ENCODE results near the gene ST3GAL4. TPM values are rescaled to one million over a fixed set of nuclear protein-coding genes. Genes with fewer than 3 reads are reported as not detected.

Gene ST3GAL4
- polyA plus RNA-seq, 1 donor, result 15.3 TPM

DNA sequence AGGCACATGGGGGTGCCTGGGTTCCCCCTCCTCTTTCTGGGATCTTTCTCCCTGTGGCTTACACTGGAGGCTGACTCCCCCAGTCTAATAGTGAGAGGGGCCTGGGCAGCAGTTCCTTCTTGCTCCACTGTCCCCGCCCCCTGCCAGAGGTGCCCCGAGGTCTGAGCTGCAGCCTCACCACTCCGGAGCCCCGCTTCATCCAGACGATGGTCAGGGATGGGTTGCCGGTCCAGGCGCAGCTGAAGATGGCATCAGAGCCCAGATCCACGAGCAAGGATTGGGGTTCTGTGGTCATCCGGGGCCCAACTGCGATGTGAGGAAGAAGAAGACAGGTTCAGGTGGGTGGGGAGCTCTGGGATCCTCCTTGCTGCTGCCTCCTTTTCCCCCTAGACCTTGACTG, 91.1 kb downstream of the ST3GAL4 start:
- DNase-seq, result no peak

GRCh38 chr11:126450198-126450597, 94.7 kb downstream of the ST3GAL4 start:
- no peak for DNase-seq

DNA sequence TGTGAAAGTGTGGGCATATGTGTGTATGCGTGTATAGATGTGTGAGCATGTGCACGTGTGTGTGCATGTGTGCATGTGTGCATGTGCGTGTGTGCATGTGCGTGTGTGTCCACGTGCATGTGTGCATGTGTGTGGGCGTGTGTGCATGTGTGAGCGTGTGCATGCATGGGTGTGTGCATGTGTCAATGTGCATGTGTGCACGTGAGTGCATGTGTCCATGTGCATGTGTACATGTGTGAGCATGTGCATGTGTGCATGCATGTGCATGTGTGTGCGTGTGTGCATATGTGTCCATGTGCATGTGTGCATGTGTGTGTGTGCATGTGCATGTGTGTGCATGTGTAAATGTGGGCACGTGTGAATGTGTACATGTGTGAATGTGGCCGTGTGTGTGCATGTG, 95.3 kb downstream of the ST3GAL4 start:
- no peak for DNase-seq

DNA sequence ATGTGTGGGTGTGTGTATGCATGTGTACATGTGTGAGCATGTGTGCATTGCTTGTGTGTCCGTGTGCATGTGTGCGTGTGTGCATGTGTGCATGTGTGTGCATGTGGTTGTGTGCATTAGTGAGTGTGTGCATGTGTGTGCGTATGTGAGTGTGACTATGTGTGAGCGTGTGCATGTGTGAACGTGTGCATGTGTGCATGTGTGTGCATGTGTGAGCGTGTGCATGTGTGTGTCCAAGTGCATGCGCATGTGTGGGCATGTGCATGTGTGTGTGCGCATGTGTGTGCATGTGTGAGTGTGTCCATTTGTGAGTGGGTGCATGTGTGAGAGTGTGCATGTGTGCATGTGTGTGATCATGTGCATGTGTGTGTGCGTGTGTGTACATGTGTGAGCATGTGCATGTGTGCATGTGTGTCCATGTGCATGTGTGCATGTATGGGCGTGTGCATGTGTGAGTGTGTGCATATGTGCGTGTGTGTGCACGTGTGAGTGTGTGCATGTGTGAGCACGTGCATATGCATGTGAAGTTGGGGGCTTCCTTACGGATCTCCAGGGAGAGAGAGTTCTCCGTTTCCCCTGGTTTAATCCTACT, 95.8 kb downstream of the ST3GAL4 start:
- no peak for DNase-seq

DNA sequence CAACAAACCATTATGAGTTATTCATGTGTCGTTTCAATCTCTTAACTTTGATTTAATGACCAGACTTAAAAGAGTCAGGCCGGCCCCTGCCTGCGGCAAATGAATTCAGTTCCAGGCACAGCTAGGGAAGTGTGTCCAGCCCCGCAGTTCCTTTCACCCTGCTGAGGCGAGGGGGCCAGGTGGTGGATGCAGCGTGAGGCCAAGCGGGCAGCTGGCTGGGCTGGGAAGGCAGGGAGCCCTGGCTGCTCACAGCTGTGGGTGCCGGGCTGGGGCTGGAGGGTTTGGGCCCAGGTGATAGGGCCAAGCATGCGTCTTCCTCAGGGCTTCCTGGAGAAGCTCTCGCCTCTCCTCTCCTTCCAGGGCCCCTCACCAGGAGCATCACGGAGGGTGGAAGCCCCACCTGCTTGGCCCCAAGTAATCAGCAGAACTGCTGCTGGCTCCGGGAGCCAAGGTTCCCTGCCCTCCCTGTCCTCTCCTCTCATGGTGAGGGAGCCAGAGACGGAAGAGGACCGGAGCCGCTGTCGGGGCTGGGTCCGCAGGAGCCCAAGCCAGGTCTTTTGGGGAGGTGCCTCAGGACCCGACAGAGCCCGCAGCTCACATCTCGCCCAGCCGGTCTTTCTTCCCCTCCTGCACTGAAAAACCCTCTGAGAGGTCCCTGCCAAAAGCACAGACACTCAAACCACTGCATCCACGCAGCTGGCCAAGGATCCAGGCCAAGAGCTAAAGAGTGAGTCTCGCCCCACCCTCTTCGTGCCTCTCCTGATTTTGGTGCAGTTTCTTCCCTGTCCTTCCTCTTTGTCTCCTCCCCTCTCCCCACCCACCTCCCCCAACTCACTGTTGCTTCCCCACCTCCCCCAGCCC, 97.0 kb downstream of the ST3GAL4 start:
- no peak for DNase-seq

DNA sequence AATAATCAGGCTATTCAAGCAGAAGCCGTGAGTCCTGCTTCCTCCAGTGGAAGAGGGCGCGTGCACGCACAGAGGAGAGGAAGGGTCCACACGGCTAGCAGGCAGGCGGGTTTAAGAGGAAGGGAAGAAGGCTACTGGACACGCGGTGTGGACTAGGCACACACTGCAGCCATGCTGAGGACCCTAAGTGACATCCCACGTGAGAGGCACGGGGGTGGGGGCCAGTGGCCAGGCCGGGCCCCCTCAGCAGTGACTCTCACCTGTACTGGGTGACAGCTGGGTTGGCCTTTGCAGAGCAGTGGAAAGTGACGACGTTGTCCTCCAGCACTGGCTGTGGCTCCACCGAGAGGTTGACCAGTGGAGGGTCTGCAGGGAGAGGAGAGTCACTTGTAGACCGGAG, 100.6 kb downstream of the ST3GAL4 start:
- DNase-seq, result no peak

DNA sequence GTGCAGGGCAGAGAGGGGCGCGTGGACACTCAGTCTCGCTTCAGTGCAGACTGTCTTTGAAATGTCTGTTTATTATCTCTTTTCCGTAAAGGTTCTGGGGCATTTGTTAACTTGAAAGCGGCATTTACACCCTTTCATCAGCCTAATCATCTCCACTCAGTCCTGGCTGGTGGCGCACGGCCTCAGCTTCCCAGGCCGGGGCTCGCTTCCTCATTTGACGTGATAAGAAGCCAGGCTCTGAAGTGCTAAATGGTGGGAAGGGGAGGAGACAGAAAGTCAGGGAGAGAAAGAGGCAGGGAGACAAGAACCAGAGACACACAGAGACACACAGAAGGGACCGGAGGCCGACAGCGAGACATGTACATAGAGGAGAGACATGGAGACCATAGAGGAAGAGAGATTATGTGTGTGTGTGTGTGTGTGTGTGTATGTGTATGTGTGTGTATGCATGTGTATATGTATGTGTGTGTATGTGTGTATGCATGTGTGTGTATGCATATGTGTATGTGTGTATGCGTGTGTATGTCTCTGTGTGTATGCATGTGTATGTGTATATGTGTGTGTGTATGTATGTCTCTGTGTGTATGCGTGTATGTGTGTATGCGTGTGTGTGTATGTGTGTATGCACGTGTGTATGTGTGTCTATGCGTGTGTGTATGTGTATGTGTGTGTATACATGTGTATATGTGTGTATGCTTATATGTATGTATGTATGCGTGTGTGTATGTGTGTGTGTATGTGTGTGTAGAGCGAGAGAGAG, 101.5 kb downstream of the ST3GAL4 start:
- DNase-seq, result no peak

- DNase-seq, result no peak
Observed at GRCh38 chr11:126457817-126458216, 102.3 kb downstream of the ST3GAL4 start.

DNA sequence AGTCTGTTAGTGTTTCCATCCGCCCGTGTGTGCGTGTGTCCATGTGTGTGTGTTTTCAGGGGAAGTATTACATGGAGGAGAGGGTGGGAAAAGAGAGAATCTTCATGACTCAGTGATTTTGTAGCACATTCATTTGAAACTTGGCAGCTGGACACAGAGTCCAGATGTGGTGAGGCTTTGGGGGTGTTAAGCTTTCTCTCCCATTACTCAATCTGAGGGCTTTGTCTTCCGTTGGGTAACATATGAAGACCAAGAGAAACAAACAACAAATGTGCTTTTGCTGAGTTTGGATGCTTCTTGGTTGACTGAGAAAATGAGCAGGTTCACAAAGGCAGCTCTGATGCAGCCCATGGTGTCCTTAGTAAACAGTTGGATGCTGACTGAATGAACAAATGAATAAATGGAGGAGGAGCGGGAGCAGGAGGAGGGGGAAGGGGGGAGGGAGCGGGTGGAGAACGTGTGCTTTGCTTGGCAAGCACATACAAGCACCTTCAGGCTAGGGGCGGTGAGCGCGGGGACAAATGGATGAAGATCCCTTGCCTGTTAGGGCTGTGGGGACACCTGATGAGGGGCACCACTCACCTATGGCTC, 104.3 kb downstream of the ST3GAL4 start:
- DNase-seq, result no peak

DNA sequence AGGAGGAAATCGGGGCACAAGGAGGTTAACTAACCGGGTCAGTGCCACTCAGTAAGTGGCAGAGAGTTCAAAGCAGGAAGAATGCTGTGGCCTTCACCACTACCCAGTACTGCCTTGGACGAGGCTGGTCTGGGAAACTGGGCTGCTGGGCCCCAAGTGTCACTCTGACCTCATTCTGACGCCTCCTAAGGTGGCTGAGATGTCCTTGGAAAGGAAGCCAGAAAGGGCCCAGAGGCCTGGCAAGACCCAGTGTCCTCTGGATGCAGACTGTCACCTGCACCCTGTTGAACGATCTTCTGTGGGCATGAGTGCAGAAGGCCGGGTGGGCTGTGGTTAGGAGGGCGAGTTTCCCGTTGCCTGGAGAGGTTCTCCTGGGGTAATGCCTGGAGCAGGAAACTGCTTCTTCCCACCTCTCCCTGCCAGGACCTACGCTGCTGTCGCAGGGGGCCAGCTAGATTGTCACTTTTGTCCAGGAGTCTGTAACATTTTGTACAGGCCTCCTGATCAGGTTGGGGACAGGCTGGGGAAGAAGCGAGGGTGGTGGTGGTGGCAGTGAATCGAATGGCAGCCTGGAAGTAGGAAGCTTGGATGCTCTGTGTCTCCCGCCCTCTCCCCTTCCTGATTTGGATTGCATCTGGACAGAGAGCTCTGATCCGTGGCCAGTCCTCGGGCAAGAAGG, 105.1 kb downstream of the ST3GAL4 start:
- DNase-seq, result no peak

DNA sequence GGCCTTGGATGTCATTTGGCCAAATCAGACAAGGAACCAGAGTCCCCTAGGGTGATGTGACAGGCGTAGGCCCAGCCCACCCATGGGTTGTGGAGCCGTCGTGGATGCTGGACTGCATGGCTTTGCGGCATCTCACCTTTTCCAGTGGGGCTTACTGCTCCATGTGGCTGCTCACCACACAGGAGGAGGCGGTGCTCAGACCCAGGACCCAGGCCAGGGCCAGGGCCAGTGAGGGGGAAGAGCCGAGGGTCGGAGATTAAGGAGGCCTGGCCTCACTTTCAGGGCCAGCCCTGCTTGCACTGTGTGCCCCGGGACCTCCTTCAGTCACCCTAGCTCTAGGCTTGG, 105.6 kb downstream of the ST3GAL4 start:
- DNase-seq, result no peak

- no peak for DNase-seq
Observed at GRCh38 chr11:126461996-126462395, 106.5 kb downstream of the ST3GAL4 start.

DNA sequence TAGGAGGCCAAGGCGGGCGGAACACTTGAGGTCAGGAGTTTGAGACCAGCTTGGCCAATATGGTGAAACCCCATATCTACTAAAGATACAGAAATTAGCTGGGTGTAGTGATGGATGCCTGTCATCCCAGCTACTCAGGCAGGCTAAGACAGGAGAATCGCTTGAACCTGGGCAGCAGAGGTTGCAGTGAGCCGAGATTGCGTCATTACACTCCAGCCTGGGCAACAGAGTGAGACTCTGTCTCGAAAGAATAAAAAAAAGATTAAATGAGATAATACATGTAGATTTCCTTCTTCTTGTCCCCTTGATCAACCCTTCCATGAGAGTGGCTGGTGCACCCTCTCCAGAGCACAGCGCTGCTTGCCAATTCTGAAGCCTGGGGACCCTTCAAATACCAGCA, 106.9 kb downstream of the ST3GAL4 start:
- no peak for DNase-seq

Other genes with a start within 250 kb of the ST3GAL4 start
- gene RPUSD4, start 144.0 kb upstream of the ST3GAL4 start, polyA plus RNA-seq (ENCODE audit: insufficient read length), result 43.7 TPM
- gene FAM118B, start 143.9 kb upstream of the ST3GAL4 start, polyA plus RNA-seq (ENCODE audit: insufficient read length), result 32.5 TPM
- gene SRPRA, start 86.8 kb upstream of the ST3GAL4 start, polyA plus RNA-seq (ENCODE audit: insufficient read length), result 86.6 TPM
- gene FOXRED1, start 86.5 kb upstream of the ST3GAL4 start, polyA plus RNA-seq (ENCODE audit: insufficient read length), result 58.4 TPM
- gene TIRAP, start 72.6 kb upstream of the ST3GAL4 start, polyA plus RNA-seq (ENCODE audit: insufficient read length), result 15.5 TPM
- gene DCPS, start 51.6 kb upstream of the ST3GAL4 start, polyA plus RNA-seq (ENCODE audit: insufficient read length), result 14.6 TPM

All from left kidney (tissue), 2 donors.